Fibroblast of lung (primary cell): ENCODE data around the gene TUBGCP3. TPM values are rescaled to one million over a fixed set of nuclear protein-coding genes. Genes with fewer than 3 reads are reported as not detected.

Experiments
- DNase-seq, 2 donors: peaks; one replicate each; pipeline versions ENCODE4 v3.0.0 to v3.0.0-alpha.2; 2010; ENCODE audit warnings: low read depth in 2 of 2
- H2AFZ ChIP-seq: 2 replicates; pipeline ENCODE4 v1.5.1; 2012; ENCODE audit warnings: low read length, control low read depth, inconsistent platforms
- H3K27ac ChIP-seq: 2 replicates; pipeline ENCODE4 v1.5.1; 2011; ENCODE audit warnings: low read length, control low read depth; ENCODE audit not compliant: insufficient read depth
- H3K27me3 ChIP-seq: 2 replicates; pipeline ENCODE4 v1.5.1; 2011; ENCODE audit warnings: mild to moderate bottlenecking, low read length; ENCODE audit not compliant: control insufficient read depth, insufficient read depth
- H3K36me3 ChIP-seq: 2 replicates; pipeline ENCODE4 v1.5.1; 2011; ENCODE audit warnings: low read length; ENCODE audit not compliant: control insufficient read depth, insufficient read depth
- H3K4me1 ChIP-seq: 2 replicates; pipeline ENCODE4 v1.5.1; 2011; ENCODE audit warnings: low read length; ENCODE audit not compliant: control insufficient read depth, insufficient read depth; ENCODE audit errors: extremely low read depth
- H3K4me2 ChIP-seq: 2 replicates; pipeline ENCODE4 v1.5.1; 2011; ENCODE audit warnings: low read length, control low read depth; ENCODE audit not compliant: insufficient read depth; ENCODE audit errors: extremely low read depth
- H3K4me3 ChIP-seq, 4 experiments: fragments of 200-600 bp in 1 of 4; sonication (generic) in 1 of 4; replicated peaks in 1 of 4; 2 replicates each; pipeline ENCODE4 v1.5.1; 2011 to 2016; ENCODE audit warnings: low read length in 4 of 4, low read depth in 3 of 4, mild to moderate bottlenecking in 3 of 4, control low read depth in 2 of 4, inconsistent platforms in 1 of 4, mixed read lengths in 1 of 4; ENCODE audit not compliant: insufficient read depth in 1 of 4; ENCODE audit errors: control extremely low read depth in 1 of 4
- H3K79me2 ChIP-seq: 2 replicates; pipeline ENCODE4 v1.5.1; 2012; ENCODE audit warnings: mild to moderate bottlenecking, low read length, inconsistent platforms; ENCODE audit not compliant: control insufficient read depth, insufficient read depth
- H3K9ac ChIP-seq: 2 replicates; pipeline ENCODE4 v1.5.1; 2011; ENCODE audit warnings: mild to moderate bottlenecking, low read length, control low read depth; ENCODE audit not compliant: insufficient read depth
- H3K9me3 ChIP-seq: 2 replicates; pipeline ENCODE4 v1.5.1; 2012; ENCODE audit warnings: low read depth, low read length; ENCODE audit not compliant: control insufficient read depth, insufficient read depth
- H4K20me1 ChIP-seq: 2 replicates; pipeline ENCODE4 v1.5.1; 2011; ENCODE audit warnings: low read length; ENCODE audit not compliant: control insufficient read depth, insufficient read depth; ENCODE audit errors: extremely low read depth
- EZH2 ChIP-seq: IDR thresholded peaks from 2 replicates; pipeline ENCODE4 v1.5.1; 2012; ENCODE audit warnings: low read length, control low read depth, mild to moderate bottlenecking; ENCODE audit errors: missing control alignments
- polyA plus RNA-seq, 2 donors: library from polyadenylated mRNA; depleted of rRNA in 1 of 2; stranded (reverse) in 1 of 2; unstranded in 1 of 2; fragments of >200 nt; gene quantifications; 2 replicates each; pipeline ENCODE4 v1.2.1, GENCODE V29; 2011 to 2012; ENCODE audit warnings: missing spikeins in 1 of 2
- total RNA-seq: library from RNA; depleted of rRNA; stranded (reverse); fragments of >200 nt; gene quantifications from 2 replicates; pipeline ENCODE4 v1.2.1, GENCODE V29; 2014
- TF ChIP-seq, protein P1 (sequence below), 2 donors: IDR thresholded peaks in 1 of 2; conservative IDR thresholded peaks in 1 of 2; 1 replicate in 1 of 2; 2 replicates in 1 of 2; pipeline ENCODE4 v1.5.1; 2011 to 2012; ENCODE audit warnings: low read length in 2 of 2, control low read depth in 1 of 2, inconsistent platforms in 1 of 2, low read depth in 1 of 2, mild to moderate bottlenecking in 1 of 2

TUBGCP3 gene
- total and polyA plus RNA-seq, 2 donors (not counting 1 experiment from before 2014, with no cell fraction given): 14.5 to 17.2 TPM

DNA sequence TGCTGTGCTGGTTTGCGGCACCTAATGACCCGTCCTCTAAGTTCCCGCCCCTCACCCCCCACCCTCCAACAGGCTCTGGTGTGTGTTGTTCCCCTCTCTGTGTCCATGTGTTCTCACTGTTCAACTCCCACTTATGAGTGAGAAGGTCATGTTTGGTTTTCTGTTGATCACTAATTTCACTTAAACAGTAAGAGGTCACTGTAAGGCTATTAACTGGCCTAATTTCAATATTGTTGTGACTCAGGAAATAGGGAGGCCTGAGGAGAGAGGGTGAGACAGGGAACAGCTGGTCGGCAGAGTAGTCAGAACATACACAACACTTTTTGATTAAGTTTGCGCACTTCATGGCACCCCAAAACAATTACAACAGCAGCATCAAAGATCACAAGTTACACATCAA, 15.6 kb downstream of the TUBGCP3 start:
- Histone ChIP-seq H3K4me1 (peaks cover 6% of the 10 kb centered on the region), H3K27me3 (no peaks in the 10 kb centered on the region), H4K20me1 (no peaks in the 10 kb centered on the region), H3K4me3 (no peak overlapping the region), H2AFZ (no peak overlapping the region), H3K4me2 (no peak overlapping the region), H3K9ac (no peak overlapping the region), H3K79me2 (peaks cover 62% of the 10 kb centered on the region), H3K27ac (no peak overlapping the region), H3K9me3 (no peaks in the 10 kb centered on the region), H3K36me3 (peaks cover 3% of the 10 kb centered on the region)
- TF ChIP-seq, protein P1, sequence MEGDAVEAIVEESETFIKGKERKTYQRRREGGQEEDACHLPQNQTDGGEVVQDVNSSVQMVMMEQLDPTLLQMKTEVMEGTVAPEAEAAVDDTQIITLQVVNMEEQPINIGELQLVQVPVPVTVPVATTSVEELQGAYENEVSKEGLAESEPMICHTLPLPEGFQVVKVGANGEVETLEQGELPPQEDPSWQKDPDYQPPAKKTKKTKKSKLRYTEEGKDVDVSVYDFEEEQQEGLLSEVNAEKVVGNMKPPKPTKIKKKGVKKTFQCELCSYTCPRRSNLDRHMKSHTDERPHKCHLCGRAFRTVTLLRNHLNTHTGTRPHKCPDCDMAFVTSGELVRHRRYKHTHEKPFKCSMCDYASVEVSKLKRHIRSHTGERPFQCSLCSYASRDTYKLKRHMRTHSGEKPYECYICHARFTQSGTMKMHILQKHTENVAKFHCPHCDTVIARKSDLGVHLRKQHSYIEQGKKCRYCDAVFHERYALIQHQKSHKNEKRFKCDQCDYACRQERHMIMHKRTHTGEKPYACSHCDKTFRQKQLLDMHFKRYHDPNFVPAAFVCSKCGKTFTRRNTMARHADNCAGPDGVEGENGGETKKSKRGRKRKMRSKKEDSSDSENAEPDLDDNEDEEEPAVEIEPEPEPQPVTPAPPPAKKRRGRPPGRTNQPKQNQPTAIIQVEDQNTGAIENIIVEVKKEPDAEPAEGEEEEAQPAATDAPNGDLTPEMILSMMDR (conservative IDR thresholded peaks at IDR 0.05 in 1 of 2, IDR thresholded peaks at IDR 0.05 in 1 of 2; ENCODE audit: low read depth in 1 of 2, low read length in 2 of 2): no peak
- TF ChIP-seq EZH2: no peak
- peak in 1 of 2 donors; percentile 59 for DNase-seq

DNA sequence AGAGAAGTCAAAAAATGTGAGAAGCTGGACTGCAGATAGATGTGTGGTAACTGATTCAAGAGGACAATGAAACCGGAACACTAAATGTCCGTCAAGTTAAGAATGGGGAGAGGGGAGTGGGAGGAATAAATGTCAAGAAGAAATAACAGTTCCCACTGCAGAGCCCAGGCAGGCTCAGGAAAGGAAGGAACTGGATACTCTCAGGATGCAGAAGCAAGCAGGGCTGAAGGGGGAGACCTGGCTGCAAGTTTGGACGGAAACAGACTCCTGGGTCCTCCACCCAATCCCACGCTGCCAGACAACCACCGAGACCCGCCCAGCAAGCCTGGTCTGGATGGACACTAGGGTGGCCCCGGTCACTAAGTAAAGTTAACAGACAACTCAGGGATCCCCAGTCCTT, 18.1 kb downstream of the TUBGCP3 start:
- no peak overlapping the region for H3K4me2 ChIP-seq
- TF ChIP-seq EZH2: no peak
- TF ChIP-seq, protein P1 (conservative IDR thresholded peaks at IDR 0.05 in 1 of 2, IDR thresholded peaks at IDR 0.05 in 1 of 2; ENCODE audit: low read depth in 1 of 2, low read length in 2 of 2): no peak
- H3K79me2 ChIP-seq: peaks cover 42% of the 10 kb centered on the region
- no peak overlapping the region for H3K4me3 ChIP-seq
- no peak overlapping the region for H2AFZ ChIP-seq
- H4K20me1 ChIP-seq: no peaks in the 10 kb centered on the region
- H3K9ac ChIP-seq: no peak overlapping the region
- H3K36me3 ChIP-seq: peaks cover 3% of the 10 kb centered on the region
- H3K27ac ChIP-seq: no peak overlapping the region
- H3K4me1 ChIP-seq: peaks cover 6% of the 10 kb centered on the region
- no peaks in the 10 kb centered on the region for H3K9me3 ChIP-seq
- no peak for DNase-seq
- no peaks in the 10 kb centered on the region for H3K27me3 ChIP-seq

DNA sequence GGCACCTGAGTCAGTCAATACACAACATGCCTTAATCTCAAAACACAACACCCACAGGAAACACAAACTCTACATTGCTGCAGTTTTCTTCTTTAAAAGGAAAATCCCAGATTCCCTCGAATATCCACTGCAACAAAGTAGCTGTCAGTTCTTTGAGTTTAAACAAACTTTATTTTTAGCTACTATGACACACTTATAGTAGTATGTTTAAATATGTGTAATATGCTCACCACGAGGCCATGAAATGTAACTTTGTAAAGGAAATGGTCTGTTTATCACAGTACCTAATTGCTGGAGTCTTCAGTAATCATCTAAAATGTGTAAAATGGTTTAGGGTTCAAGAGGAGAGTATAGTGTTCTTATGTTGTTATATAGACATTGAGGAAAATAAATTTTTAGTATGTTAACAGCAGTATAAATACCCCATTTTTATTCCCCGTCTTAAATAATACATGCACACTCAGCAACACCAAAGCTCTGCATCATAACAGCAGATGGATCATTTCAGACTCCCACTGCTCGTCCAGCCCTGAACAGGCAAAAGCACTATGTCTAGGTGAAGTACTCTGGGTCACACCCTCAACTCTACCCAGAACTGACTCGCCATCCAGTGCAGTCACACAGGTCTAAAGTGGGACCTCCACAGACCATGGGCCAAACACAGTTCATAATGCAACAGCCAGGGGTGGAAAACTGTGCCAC, 20.6 kb downstream of the TUBGCP3 start:
- H3K27ac ChIP-seq: peak overlapping the region; percentile 72
- peaks cover 6% of the 10 kb centered on the region for H3K4me1 ChIP-seq
- H3K36me3 ChIP-seq: peaks cover 3% of the 10 kb centered on the region
- no peak overlapping the region for H3K9ac ChIP-seq
- H4K20me1 ChIP-seq: no peaks in the 10 kb centered on the region
- TF ChIP-seq EZH2: no peak
- TF ChIP-seq, protein P1 (conservative IDR thresholded peaks at IDR 0.05 in 1 of 2, IDR thresholded peaks at IDR 0.05 in 1 of 2; ENCODE audit: low read depth in 1 of 2, low read length in 2 of 2): no peak
- no peaks in the 10 kb centered on the region for H3K27me3 ChIP-seq
- peak overlapping the region; percentile 62 for H3K4me2 ChIP-seq
- H2AFZ ChIP-seq: no peak overlapping the region
- peaks cover 28% of the 10 kb centered on the region for H3K79me2 ChIP-seq
- H3K4me3 ChIP-seq: peak overlapping the region in 1 of 4 experiments; percentile 17
- H3K9me3 ChIP-seq: no peaks in the 10 kb centered on the region
- peak; percentile 19 to 46 for DNase-seq
